H1 (cell line): Measurements from ENCODE around the gene OSCP1. TPM values are rescaled to one million over a fixed set of nuclear protein-coding genes. Genes with fewer than 3 reads are reported as not detected.
"Not testable (repeated sequence)": the region's sequence is repeated elsewhere in the genome, so short reads cannot be mapped to it uniquely, and the experiment has no call there.

Experiments used
- CTCF ChIA-PET: fragments of 300-600 bp; sonication (Branson Sonifier 250); formaldehyde crosslinking; loops from one replicate; lab custom pipeline; 2021; ENCODE audit not compliant: partially characterized antibody; lab: Charles Lee
- POLR2A ChIA-PET: fragments of 300-600 bp; sonication (Branson Sonifier 250); formaldehyde crosslinking; loops from one replicate; lab custom pipeline; 2021; ENCODE audit warnings: inconsistent platforms; ENCODE audit not compliant: partially characterized antibody; lab: Charles Lee
- DNase-seq, 2 experiments: peaks; one replicate each; pipeline versions ENCODE4 v3.0.0 to v3.0.0-alpha.2; 2010 to 2022; ENCODE audit warnings: low spot score in 2 of 2, low read depth in 1 of 2, mixed read lengths in 1 of 2
- FAIRE-seq: peaks from 2 replicates; lab custom pipeline; 2011; peaks lifted over from hg19 to GRCh38; lab: Jason Lieb, UNC
- H2AFZ ChIP-seq: 2 replicates; pipeline ENCODE4 v1.8.1; 2012; ENCODE audit warnings: low read length, inconsistent platforms
- H2AK5ac ChIP-seq: 2 replicates; pipeline ENCODE4 v1.6.1; 2013; ENCODE audit warnings: low read depth, low read length
- H2BK120ac ChIP-seq: replicated peaks from 2 replicates; pipeline ENCODE3; 2013; ENCODE audit warnings: low read depth, low read length, inconsistent platforms
- H2BK12ac ChIP-seq: 2 replicates; pipeline ENCODE4 v1.6.1; 2013; ENCODE audit warnings: low read depth, low read length
- H2BK15ac ChIP-seq: 2 replicates; pipeline ENCODE4 v1.6.1; 2013; ENCODE audit warnings: low read length
- H2BK20ac ChIP-seq: 2 replicates; pipeline ENCODE4 v1.6.1; 2013; ENCODE audit warnings: low read length
- H2BK5ac ChIP-seq: 2 replicates; pipeline ENCODE4 v1.6.1; 2013; ENCODE audit warnings: low read depth, low read length
- H3K14ac ChIP-seq: 2 replicates; pipeline ENCODE4 v1.6.1; 2013; ENCODE audit warnings: inconsistent platforms; ENCODE audit not compliant: insufficient read length
- H3K18ac ChIP-seq: 2 replicates; pipeline ENCODE4 v1.6.1; 2013; ENCODE audit warnings: low read length; ENCODE audit errors: extremely low read depth
- H3K23ac ChIP-seq: 2 replicates; pipeline ENCODE4 v1.6.1; 2013; ENCODE audit warnings: inconsistent platforms; ENCODE audit not compliant: insufficient read length
- H3K23me2 ChIP-seq: 2 replicates; pipeline ENCODE4 v1.6.1; 2013; ENCODE audit warnings: low read depth, low read length
- H3K27ac ChIP-seq: 2 replicates; pipeline ENCODE4 v1.6.1; 2011; ENCODE audit warnings: low read depth, low read length, inconsistent platforms
- H3K27me3 ChIP-seq, 4 experiments: replicated peaks in 1 of 4; 1 replicate in 1 of 4; 2 replicates in 3 of 4; pipeline versions ENCODE4 v1.6.1 to v1.8.1; 2011 to 2013; ENCODE audit warnings: low read length in 3 of 4, mild to moderate bottlenecking in 3 of 4, inconsistent platforms in 2 of 4, mixed read lengths in 2 of 4, moderate library complexity in 1 of 4; ENCODE audit not compliant: control insufficient read depth in 3 of 4, insufficient read depth in 3 of 4; ENCODE audit errors: extremely low read depth in 1 of 4
- H3K36me3 ChIP-seq, 4 experiments: 2 replicates each; pipeline versions ENCODE4 v1.6.1 to v1.8.1; 2011 to 2013; ENCODE audit warnings: mild to moderate bottlenecking in 4 of 4, low read length in 3 of 4, moderate library complexity in 2 of 4, control low read depth in 1 of 4, inconsistent platforms in 1 of 4; ENCODE audit not compliant: insufficient read depth in 4 of 4, control insufficient read depth in 2 of 4
- H3K4ac ChIP-seq: replicated peaks from 2 replicates; pipeline ENCODE3; 2013; ENCODE audit warnings: low read length, low read depth, mixed read lengths, inconsistent platforms; ENCODE audit not compliant: insufficient read length
- H3K4me1 ChIP-seq, 4 experiments: replicated peaks in 1 of 4; 1 replicate in 1 of 4; 2 replicates in 3 of 4; pipeline versions ENCODE4 v1.6.1 to v1.8.1; 2011 to 2013; ENCODE audit warnings: low read length in 3 of 4, inconsistent platforms in 2 of 4, mixed read lengths in 1 of 4; ENCODE audit not compliant: insufficient read depth in 4 of 4, control insufficient read depth in 3 of 4
- H3K4me2 ChIP-seq, 2 experiments: 2 replicates each; pipeline versions ENCODE4 v1.6.1 to v1.8.1; 2011 to 2013; ENCODE audit warnings: low read depth in 2 of 2, low read length in 2 of 2, control low read depth in 1 of 2, inconsistent platforms in 1 of 2, mild to moderate bottlenecking in 1 of 2; ENCODE audit not compliant: insufficient read depth in 1 of 2
- H3K4me3 ChIP-seq, 4 experiments: fragments of 200-600, 300-600 bp in 1 of 4; sonication (generic), shearing (Covaris generic), sonication (Bioruptor Twin) in 1 of 4; 2 replicates each; pipeline versions ENCODE4 v1.5.1 to v1.8.1; 2011 to 2016; ENCODE audit warnings: low read length in 4 of 4, low read depth in 3 of 4, control low read depth in 2 of 4, inconsistent platforms in 2 of 4, mild to moderate bottlenecking in 2 of 4, mixed read lengths in 1 of 4, moderate library complexity in 1 of 4; ENCODE audit not compliant: insufficient read depth in 2 of 4; ENCODE audit errors: extremely low read depth in 1 of 4
- H3K56ac ChIP-seq: replicated peaks from 2 replicates; pipeline ENCODE3; 2013; ENCODE audit warnings: low read depth, mild to moderate bottlenecking, mixed read lengths, low read length, inconsistent platforms; ENCODE audit not compliant: insufficient read length
- H3K79me1 ChIP-seq: 2 replicates; pipeline ENCODE4 v1.6.1; 2013; ENCODE audit warnings: low read depth, low read length, control low read depth
- H3K79me2 ChIP-seq, 2 experiments: 2 replicates each; pipeline versions ENCODE4 v1.6.1 to v1.8.1; 2012 to 2013; ENCODE audit warnings: low read length in 2 of 2, mild to moderate bottlenecking in 2 of 2, inconsistent platforms in 1 of 2; ENCODE audit not compliant: insufficient read depth in 2 of 2, control insufficient read depth in 1 of 2
- H3K9ac ChIP-seq, 4 experiments: replicated peaks in 1 of 4; 1 replicate in 1 of 4; 2 replicates in 3 of 4; pipeline versions ENCODE4 v1.6.1 to v1.8.1; 2011 to 2013; ENCODE audit warnings: low read depth in 3 of 4, low read length in 3 of 4, control low read depth in 2 of 4, mild to moderate bottlenecking in 2 of 4, moderate library complexity in 2 of 4, inconsistent platforms in 1 of 4; ENCODE audit errors: extremely low read depth in 1 of 4
- H3K9me3 ChIP-seq, 2 experiments: 2 replicates each; pipeline versions ENCODE4 v1.6.1 to v1.8.1; 2012 to 2013; ENCODE audit warnings: mild to moderate bottlenecking in 2 of 2, moderate library complexity in 2 of 2, control low read depth in 1 of 2, inconsistent platforms in 1 of 2, low read depth in 1 of 2, low read length in 1 of 2, mixed read lengths in 1 of 2; ENCODE audit not compliant: insufficient read depth in 2 of 2
- H4K20me1 ChIP-seq, 2 experiments: replicated peaks in 1 of 2; 2 replicates each; pipeline versions ENCODE3 to v1.8.1; 2011 to 2013; ENCODE audit warnings: inconsistent platforms in 2 of 2, low read length in 2 of 2, mild to moderate bottlenecking in 1 of 2; ENCODE audit not compliant: insufficient read depth in 2 of 2, control insufficient read depth in 1 of 2
- H4K5ac ChIP-seq: 2 replicates; pipeline ENCODE4 v1.6.1; 2013; ENCODE audit warnings: low read length, low read depth, mixed read lengths, inconsistent platforms; ENCODE audit not compliant: insufficient read length
- H4K8ac ChIP-seq: 2 replicates; pipeline ENCODE4 v1.8.0; 2013; ENCODE audit warnings: mild to moderate bottlenecking, moderate library complexity, low read length, inconsistent platforms; ENCODE audit not compliant: insufficient read depth; ENCODE audit errors: extremely low read depth
- H4K91ac ChIP-seq: replicated peaks from 2 replicates; pipeline ENCODE3; 2013; ENCODE audit warnings: low read length, mixed read lengths, inconsistent platforms; ENCODE audit not compliant: insufficient read length
- JUN ChIP-seq: IDR thresholded peaks from 2 replicates; pipeline ENCODE4 v1.6.1; 2011; ENCODE audit warnings: low read depth, mild to moderate bottlenecking, improper control_type of control experiment, low read length
- RNF2 ChIP-seq: fragments of 200-900, 300-1000 bp; sonication (generic); IDR thresholded peaks from 2 replicates; pipeline ENCODE4 v1.7.1; 2016; ENCODE audit warnings: borderline replicate concordance, low read depth, mild to moderate bottlenecking, antibody characterized with exemption, low read length; ENCODE audit not compliant: poor library complexity, severe bottlenecking; ENCODE audit errors: missing control alignments
- RXRA ChIP-seq: IDR thresholded peaks from 2 replicates; pipeline ENCODE4 v1.6.1; 2011; ENCODE audit warnings: low read depth, mild to moderate bottlenecking, low read length, moderate library complexity; ENCODE audit not compliant: insufficient read depth
- YY1 ChIP-seq: IDR thresholded peaks from 2 replicates; pipeline ENCODE4 v1.6.1; 2011; ENCODE audit warnings: low read depth, mild to moderate bottlenecking, low read length
- WGBS, 2 experiments: shearing (Covaris generic) in 1 of 2; methylation state at CpG; one replicate each; pipeline versions ENCODE4 v1.1.6 to v1.1.7; 2013 to 2015; ENCODE audit warnings: low lambda C conversion rate in 2 of 2, mixed read lengths in 2 of 2, inconsistent platforms in 1 of 2, low coverage in 1 of 2, missing lambda C conversion rate in 1 of 2; ENCODE audit not compliant: insufficient replicate concordance in 2 of 2, insufficient coverage in 1 of 2, insufficient read length in 1 of 2; ENCODE audit errors: extremely low coverage in 1 of 2, missing lambda C conversion rate in 1 of 2; 5-methylcytosine and 5-hydroxymethylcytosine counted together
- polyA plus RNA-seq, 7 experiments: library from polyadenylated mRNA; depleted of rRNA in 3 of 7; stranded (reverse) in 5 of 7; unstranded in 2 of 7; fragments of >200 nt in 5 of 7; fragments of 200-250 nt in 2 of 7; gene quantifications; 1 replicate in 5 of 7; 2 replicates in 1 of 7; 4 replicates in 1 of 7; pipeline versions ENCODE4 v1.2.1 to v1.2.3, GENCODE V29; 2011 to 2013; ENCODE audit warnings: missing spikeins in 2 of 7, mixed read lengths in 2 of 7
- total RNA-seq: library from RNA; stranded (reverse); fragmentation: NEBNext Ultra II Directional; extraction: Animal tissue kit (Norgen Biotek cat#: 25700); gene quantifications from 2 replicates; pipeline ENCODE4 v1.2.1, GENCODE V29; 2021
- TF ChIP-seq, protein P1 (sequence below): IDR thresholded peaks from 2 replicates; pipeline ENCODE4 v1.6.1; 2011; ENCODE audit warnings: low read depth, mild to moderate bottlenecking, low read length; ENCODE audit not compliant: insufficient read depth
- TF ChIP-seq, protein P2 (sequence below), 3 experiments: IDR thresholded peaks; 1 replicate in 2 of 3; 2 replicates in 1 of 3; pipeline versions ENCODE4 v1.5.1 to v1.6.1; 2011; ENCODE audit warnings: low read length in 3 of 3, mild to moderate bottlenecking in 3 of 3, inconsistent platforms in 2 of 3, low read depth in 1 of 3, moderate library complexity in 1 of 3; ENCODE audit not compliant: insufficient read depth in 1 of 3; ENCODE audit errors: control extremely low read depth in 1 of 3

The OSCP1 gene
- total and polyA plus RNA-seq, 2 of the 8 experiments (the other 6 are each of a cell fraction or from before 2014, with no cell fraction given) = 1.8 to 3.3 TPM

DNA sequence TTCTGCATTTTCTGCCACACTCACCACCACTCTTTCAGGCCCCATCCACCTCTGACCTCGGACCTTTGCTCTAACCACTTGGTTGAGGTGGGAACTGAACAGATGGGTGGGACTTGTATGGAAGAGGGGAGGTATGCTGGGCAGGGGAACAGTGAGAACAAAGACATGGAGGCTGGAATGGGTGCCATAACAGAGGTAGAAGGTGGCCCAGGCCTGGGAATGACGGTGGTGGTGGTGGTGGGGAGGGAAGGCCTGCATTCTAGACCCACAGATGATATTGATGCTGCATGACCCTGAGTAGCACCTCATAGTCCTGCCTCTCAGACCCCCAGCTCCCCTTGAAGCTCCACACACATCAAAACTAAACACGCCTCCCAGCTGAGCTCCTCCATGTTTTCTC, 37.7 kb upstream of the OSCP1 start (continued):
- TF ChIP-seq RXRA (no peak), RNF2 (no peak), YY1 (no peak), JUN (no peak)
- TF ChIP-seq, protein P1, sequence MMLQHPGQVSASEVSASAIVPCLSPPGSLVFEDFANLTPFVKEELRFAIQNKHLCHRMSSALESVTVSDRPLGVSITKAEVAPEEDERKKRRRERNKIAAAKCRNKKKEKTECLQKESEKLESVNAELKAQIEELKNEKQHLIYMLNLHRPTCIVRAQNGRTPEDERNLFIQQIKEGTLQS = no peak
- TF ChIP-seq, protein P2, sequence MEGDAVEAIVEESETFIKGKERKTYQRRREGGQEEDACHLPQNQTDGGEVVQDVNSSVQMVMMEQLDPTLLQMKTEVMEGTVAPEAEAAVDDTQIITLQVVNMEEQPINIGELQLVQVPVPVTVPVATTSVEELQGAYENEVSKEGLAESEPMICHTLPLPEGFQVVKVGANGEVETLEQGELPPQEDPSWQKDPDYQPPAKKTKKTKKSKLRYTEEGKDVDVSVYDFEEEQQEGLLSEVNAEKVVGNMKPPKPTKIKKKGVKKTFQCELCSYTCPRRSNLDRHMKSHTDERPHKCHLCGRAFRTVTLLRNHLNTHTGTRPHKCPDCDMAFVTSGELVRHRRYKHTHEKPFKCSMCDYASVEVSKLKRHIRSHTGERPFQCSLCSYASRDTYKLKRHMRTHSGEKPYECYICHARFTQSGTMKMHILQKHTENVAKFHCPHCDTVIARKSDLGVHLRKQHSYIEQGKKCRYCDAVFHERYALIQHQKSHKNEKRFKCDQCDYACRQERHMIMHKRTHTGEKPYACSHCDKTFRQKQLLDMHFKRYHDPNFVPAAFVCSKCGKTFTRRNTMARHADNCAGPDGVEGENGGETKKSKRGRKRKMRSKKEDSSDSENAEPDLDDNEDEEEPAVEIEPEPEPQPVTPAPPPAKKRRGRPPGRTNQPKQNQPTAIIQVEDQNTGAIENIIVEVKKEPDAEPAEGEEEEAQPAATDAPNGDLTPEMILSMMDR (IDR thresholded peaks at IDR 0.05; ENCODE audit: control extremely low read depth in 1 of 3, insufficient read depth in 1 of 3, low read depth in 1 of 3, low read length in 3 of 3) = no peak

DNA sequence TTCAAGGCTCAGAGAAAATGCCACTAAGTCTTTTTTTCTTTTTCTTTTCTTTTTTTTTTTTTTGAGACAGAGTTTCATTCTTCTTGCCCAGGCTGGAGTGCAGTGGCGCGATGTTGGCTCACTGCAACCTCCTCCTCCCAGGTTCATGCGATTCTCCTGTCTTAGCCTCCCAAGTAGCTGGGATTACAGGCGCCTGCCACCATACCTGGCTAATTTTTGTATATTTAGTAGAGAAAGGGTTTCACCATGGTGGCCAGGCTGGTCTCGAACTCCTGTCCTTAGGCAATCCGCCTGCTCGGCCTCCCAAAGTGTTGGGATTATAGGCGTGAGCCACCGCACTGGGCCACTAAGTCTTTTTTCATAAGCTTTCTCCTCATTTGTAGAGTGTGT, 37.1 kb upstream of the OSCP1 start:
- not testable (repeated sequence) for FAIRE-seq, H3K23ac ChIP-seq

More for the DNA sequence above, 37.1 kb upstream of the OSCP1 start:
- not testable (repeated sequence) for H3K4ac ChIP-seq, H2BK12ac ChIP-seq, H4K8ac ChIP-seq, H3K27me3 ChIP-seq, H2BK120ac ChIP-seq, H3K36me3 ChIP-seq, H3K14ac ChIP-seq, H3K27ac ChIP-seq, H2AK5ac ChIP-seq, H4K20me1 ChIP-seq, H3K56ac ChIP-seq, H3K4me1 ChIP-seq, H3K4me3 ChIP-seq, H4K5ac ChIP-seq, H4K91ac ChIP-seq, H3K79me1 ChIP-seq, H2BK5ac ChIP-seq, H2BK20ac ChIP-seq, H3K4me2 ChIP-seq, H3K18ac ChIP-seq, H3K79me2 ChIP-seq, H2BK15ac ChIP-seq, H2AFZ ChIP-seq, H3K9me3 ChIP-seq, DNase-seq, H3K23me2 ChIP-seq, H3K9ac ChIP-seq
- 95% methylated on average over 9 of the region's 9 CpGs; no CpG with 5 or more reads in 1 of the 2 experiments for WGBS, 2 experiments
- ChIA-PET CTCF (interaction anchor here (0.8 to 2.3 kb wide), 4 partner anchors 8 to 68 kb away, joined by 3 to 15 read pairs (median 6); no protein-coding TSS in a partner anchor), POLR2A (interaction anchor here (1.6 to 1.8 kb wide), 2 partner anchors 22 to 23 kb away, joined by 7 to 10 read pairs; partner anchors contain the start of gene MRPS15)
